Epithelial cell of prostate (primary cell): ENCODE measurements around the gene KRT74.
"Not testable (repeated sequence)": the region's sequence is repeated elsewhere in the genome, so short reads cannot be mapped to it uniquely, and the experiment has no call there.

Experiments
- DNase-seq: peaks from one replicate; pipeline ENCODE4 v3.0.0-alpha.2; 2011; ENCODE audit warnings: low read depth, low spot score
- H3K27ac ChIP-seq: fragments of 450-650 bp; 2 replicates; pipeline ENCODE4 v1.5.1; 2017; ENCODE audit warnings: mild to moderate bottlenecking

Gene KRT74

GRCh38 chr12:52604859-52605258 lies 31.2 kb upstream of the KRT74 start:
- H3K27ac ChIP-seq = no peak overlapping the region
- no peak for DNase-seq

- no peak overlapping the region for H3K27ac ChIP-seq
- DNase-seq = no peak
Measured at GRCh38 chr12:52603314-52603713, 29.7 kb upstream of the KRT74 start.

GRCh38 chr12:52602552-52602951 lies 28.9 kb upstream of the KRT74 start:
- H3K27ac ChIP-seq = no peak overlapping the region
- DNase-seq = no peak

GRCh38 chr12:52601671-52602070 lies 28.0 kb upstream of the KRT74 start:
- DNase-seq = no peak
- H3K27ac ChIP-seq = no peak overlapping the region

- no peak for DNase-seq
- H3K27ac ChIP-seq = no peak within 1 kb of the TSS
Measured at GRCh38 chr12:52600941-52601481, 27.4 kb upstream of the KRT74 start, which contains the start of gene KRT72. Gene KRT72 (minus strand): TSS chr12:52601463. CDS start chr12:52601452, 11 bp downstream.

GRCh38 chr12:52600475-52600874 lies 26.8 kb upstream of the KRT74 start:
- no peak overlapping the region for H3K27ac ChIP-seq
- DNase-seq = no peak

- DNase-seq = no peak
- H3K27ac ChIP-seq = no peak overlapping the region
Measured at GRCh38 chr12:52600071-52600470, 26.4 kb upstream of the KRT74 start.

- DNase-seq = no peak
- H3K27ac ChIP-seq = no peak overlapping the region
Measured at GRCh38 chr12:52598966-52599365, 25.3 kb upstream of the KRT74 start.

- DNase-seq, H3K27ac ChIP-seq: not testable (repeated sequence)
Measured at GRCh38 chr12:52594237-52594636, 20.6 kb upstream of the KRT74 start.

- H3K27ac ChIP-seq = no peak overlapping the region
- no peak for DNase-seq
Measured at GRCh38 chr12:52591521-52591920, 17.9 kb upstream of the KRT74 start.

- H3K27ac ChIP-seq = no peak overlapping the region
- no peak for DNase-seq
Measured at GRCh38 chr12:52590021-52590420, 16.4 kb upstream of the KRT74 start.

GRCh38 chr12:52587563-52587962 lies 13.9 kb upstream of the KRT74 start:
- DNase-seq = no peak

GRCh38 chr12:52585946-52586345 lies 12.3 kb upstream of the KRT74 start:
- H3K27ac ChIP-seq = no peak overlapping the region
- DNase-seq = no peak

More at GRCh38 chr12:52587563-52587962, 13.9 kb upstream of the KRT74 start:
- H3K27ac ChIP-seq = no peak overlapping the region

- DNase-seq = no peak
- H3K27ac ChIP-seq = no peak overlapping the region
Measured at GRCh38 chr12:52585066-52585465, 11.4 kb upstream of the KRT74 start.

GRCh38 chr12:52584156-52584682 lies 10.6 kb upstream of the KRT74 start:
- no peak for DNase-seq
- no peak overlapping the region for H3K27ac ChIP-seq

GRCh38 chr12:52582971-52583456 lies 9.4 kb upstream of the KRT74 start:
- peak; percentile 87 for DNase-seq
- peak overlapping the region; percentile 76 for H3K27ac ChIP-seq

- H3K27ac ChIP-seq = peak overlapping the region; percentile 76
- DNase-seq = no peak
Measured at GRCh38 chr12:52582486-52582885, 8.8 kb upstream of the KRT74 start.

GRCh38 chr12:52581481-52581880 lies 7.8 kb upstream of the KRT74 start:
- H3K27ac ChIP-seq = peak overlapping the region; percentile 76
- DNase-seq = peak; percentile 66

GRCh38 chr12:52581066-52581465 lies 7.4 kb upstream of the KRT74 start:
- peak overlapping the region; percentile 76 for H3K27ac ChIP-seq
- DNase-seq = no peak

GRCh38 chr12:52580496-52580895 lies 6.9 kb upstream of the KRT74 start:
- DNase-seq = peak; percentile 36
- peak overlapping the region; percentile 76 for H3K27ac ChIP-seq

GRCh38 chr12:52579468-52580465 lies 6.1 kb upstream of the KRT74 start:
- peak; percentile 71 for DNase-seq
- H3K27ac ChIP-seq = peak overlapping the region; percentile 76
